ENCODE data around the gene CISH.
A peak's percentile ranks its signal among the peaks of the same experiment; 100 is the strongest.

- TF ChIP-seq MAX (IDR thresholded peaks at IDR 0.05): peak; percentile 61
- no peak for TF ChIP-seq YY1 (IDR thresholded peaks at IDR 0.05)
- TF ChIP-seq, protein P1, sequence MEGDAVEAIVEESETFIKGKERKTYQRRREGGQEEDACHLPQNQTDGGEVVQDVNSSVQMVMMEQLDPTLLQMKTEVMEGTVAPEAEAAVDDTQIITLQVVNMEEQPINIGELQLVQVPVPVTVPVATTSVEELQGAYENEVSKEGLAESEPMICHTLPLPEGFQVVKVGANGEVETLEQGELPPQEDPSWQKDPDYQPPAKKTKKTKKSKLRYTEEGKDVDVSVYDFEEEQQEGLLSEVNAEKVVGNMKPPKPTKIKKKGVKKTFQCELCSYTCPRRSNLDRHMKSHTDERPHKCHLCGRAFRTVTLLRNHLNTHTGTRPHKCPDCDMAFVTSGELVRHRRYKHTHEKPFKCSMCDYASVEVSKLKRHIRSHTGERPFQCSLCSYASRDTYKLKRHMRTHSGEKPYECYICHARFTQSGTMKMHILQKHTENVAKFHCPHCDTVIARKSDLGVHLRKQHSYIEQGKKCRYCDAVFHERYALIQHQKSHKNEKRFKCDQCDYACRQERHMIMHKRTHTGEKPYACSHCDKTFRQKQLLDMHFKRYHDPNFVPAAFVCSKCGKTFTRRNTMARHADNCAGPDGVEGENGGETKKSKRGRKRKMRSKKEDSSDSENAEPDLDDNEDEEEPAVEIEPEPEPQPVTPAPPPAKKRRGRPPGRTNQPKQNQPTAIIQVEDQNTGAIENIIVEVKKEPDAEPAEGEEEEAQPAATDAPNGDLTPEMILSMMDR (IDR thresholded peaks at IDR 0.05; ENCODE audit: low read depth, low read length, missing input control): no peak
Observed at GRCh38 chr3:50587806-50588758, 23.5 kb downstream of the CISH start.

Data from liver (tissue), 2 donors.